Endothelial cell (in vitro differentiated cells): ENCODE data around the gene ATXN7. TPM values are rescaled to one million over a fixed set of nuclear protein-coding genes. Genes with fewer than 3 reads are reported as not detected.

ENCODE experiments used
- DNase-seq: peaks from one replicate; pipeline ENCODE4 v3.0.0; 2021; ENCODE audit warnings: low spot score
- H3K27ac Mint-ChIP-seq: one replicate; pipeline ENCODE4 v1.8.0; 2021; ENCODE audit warnings: mixed read lengths, inconsistent platforms; ENCODE audit not compliant: unreplicated experiment
- H3K27me3 Mint-ChIP-seq: one replicate; pipeline ENCODE4 v1.8.0; 2021; ENCODE audit warnings: mild to moderate bottlenecking, moderate library complexity, mixed read lengths, inconsistent platforms; ENCODE audit not compliant: unreplicated experiment
- H3K36me3 Mint-ChIP-seq: one replicate; pipeline ENCODE4 v1.8.0; 2021; ENCODE audit warnings: mild to moderate bottlenecking, low read depth, mixed read lengths, inconsistent platforms; ENCODE audit not compliant: unreplicated experiment
- H3K4me1 Mint-ChIP-seq: one replicate; pipeline ENCODE4 v1.8.0; 2021; ENCODE audit warnings: mild to moderate bottlenecking, mixed read lengths, inconsistent platforms; ENCODE audit not compliant: unreplicated experiment
- H3K4me3 Mint-ChIP-seq: one replicate; pipeline ENCODE4 v1.8.0; 2021; ENCODE audit warnings: mild to moderate bottlenecking, mixed read lengths, inconsistent platforms; ENCODE audit not compliant: unreplicated experiment
- H3K9me3 Mint-ChIP-seq: one replicate; pipeline ENCODE4 v1.8.0; 2021; ENCODE audit warnings: mixed read lengths, inconsistent platforms; ENCODE audit not compliant: unreplicated experiment
- CTCF ChIP-seq: fragments of 200-600 bp; sonication (generic); IDR thresholded peaks from one replicate; pipeline ENCODE4 v1.5.0; 2021; ENCODE audit warnings: antibody characterized with exemption; ENCODE audit not compliant: unreplicated experiment
- total RNA-seq: library from RNA; stranded (reverse); fragmentation: NEBNext Ultra II Directional; extraction: Animal tissue kit (Norgen Biotek cat#: 25700); gene quantifications from one replicate; pipeline ENCODE4 v1.2.1, GENCODE V29; 2021; ENCODE audit not compliant: unreplicated experiment

Gene ATXN7
- total RNA-seq, 1 donor from 2014 or later: 21.0 TPM

- H3K27me3 Mint-ChIP-seq: peaks cover 2% of the 10 kb centered on the region
Observed at GRCh38 chr3:63970631-63971475, 107.2 kb downstream of the ATXN7 start.

GRCh38 chr3:63972196-63972595 lies 108.5 kb downstream of the ATXN7 start:
- H3K9me3 Mint-ChIP-seq: no peaks in the 10 kb centered on the region
- no peak overlapping the region for H3K27ac Mint-ChIP-seq
- no peaks in the 10 kb centered on the region for H3K36me3 Mint-ChIP-seq
- H3K4me1 Mint-ChIP-seq: peaks cover 28% of the 10 kb centered on the region
- H3K4me3 Mint-ChIP-seq: no peak overlapping the region
- no peak for TF ChIP-seq CTCF
- peaks cover 2% of the 10 kb centered on the region for H3K27me3 Mint-ChIP-seq
- DNase-seq: no peak

More at GRCh38 chr3:63970631-63971475, 107.2 kb downstream of the ATXN7 start:
- no peak for DNase-seq
- Mint-ChIP-seq H3K4me1 (peaks cover 28% of the 10 kb centered on the region), H3K36me3 (no peaks in the 10 kb centered on the region), H3K9me3 (no peaks in the 10 kb centered on the region), H3K4me3 (no peak overlapping the region), H3K27ac (peak overlapping the region; percentile 20)
- TF ChIP-seq CTCF: no peak

DNA sequence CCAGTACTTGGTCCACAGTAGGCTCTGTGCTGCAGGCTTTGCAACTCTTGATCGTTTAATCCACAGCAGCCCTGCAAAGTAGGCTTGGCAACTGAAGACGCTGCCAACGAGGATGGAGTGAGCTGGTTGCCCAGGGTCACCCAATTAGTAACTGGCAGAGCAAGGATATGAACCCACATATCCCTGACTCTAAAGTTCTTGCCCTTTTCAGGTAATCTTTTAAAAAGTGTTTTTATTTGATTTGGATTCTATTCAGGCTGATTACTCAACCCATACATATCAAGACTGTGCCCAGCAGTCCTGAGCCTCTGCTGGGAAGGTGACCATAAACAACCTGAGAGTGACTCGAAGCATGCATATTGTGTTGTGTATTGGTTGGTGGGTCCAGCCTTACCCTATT lies 109.3 kb downstream of the ATXN7 start:
- Mint-ChIP-seq H3K27me3 (peaks cover 2% of the 10 kb centered on the region), H3K4me3 (no peak overlapping the region), H3K9me3 (no peaks in the 10 kb centered on the region), H3K36me3 (no peaks in the 10 kb centered on the region), H3K4me1 (peaks cover 21% of the 10 kb centered on the region), H3K27ac (no peak overlapping the region)
- no peak for TF ChIP-seq CTCF
- no peak for DNase-seq

DNA sequence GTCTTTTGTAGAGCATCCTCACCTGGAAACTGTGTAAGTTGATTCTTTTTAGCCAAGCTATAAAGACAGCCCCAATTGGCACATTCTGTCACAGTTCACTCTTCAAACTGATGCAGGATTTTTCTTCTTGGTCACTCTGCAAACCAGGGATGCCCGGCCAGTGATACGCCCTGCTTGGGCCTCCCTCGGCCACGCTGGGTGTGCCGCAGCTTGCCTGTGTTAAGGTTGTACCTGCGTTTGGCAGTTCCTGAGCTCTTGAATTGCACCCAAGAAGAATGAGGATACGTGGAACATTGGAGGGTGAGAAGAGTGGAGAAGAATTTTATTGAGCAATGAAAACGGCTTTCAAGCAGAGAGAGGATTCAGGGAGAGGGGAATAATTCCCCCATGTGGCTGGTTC lies 109.7 kb downstream of the ATXN7 start:
- Mint-ChIP-seq H3K36me3 (no peaks in the 10 kb centered on the region), H3K4me3 (no peak overlapping the region), H3K9me3 (no peaks in the 10 kb centered on the region), H3K27ac (no peak overlapping the region), H3K27me3 (peaks cover 2% of the 10 kb centered on the region), H3K4me1 (peaks cover 17% of the 10 kb centered on the region)
- TF ChIP-seq CTCF: no peak
- no peak for DNase-seq

DNA sequence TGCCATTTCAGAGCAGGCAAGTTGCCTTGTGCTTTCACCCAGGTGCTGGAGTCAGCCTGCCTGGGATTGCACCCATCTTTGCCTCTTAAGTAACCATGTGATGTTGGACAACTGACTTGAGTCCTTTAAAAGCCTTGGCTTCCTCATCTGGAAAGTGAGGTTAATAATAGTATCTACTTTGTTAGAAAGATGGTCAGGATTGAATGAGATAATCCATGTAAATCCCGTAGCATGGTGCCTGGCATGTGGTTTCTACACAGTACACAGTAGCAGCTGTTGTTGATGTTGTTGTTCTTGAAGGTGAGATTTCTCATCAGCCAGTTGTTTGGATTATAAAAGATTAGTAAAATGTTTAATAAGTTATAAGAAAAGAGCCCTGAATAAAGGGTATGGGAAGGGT lies 110.8 kb downstream of the ATXN7 start:
- peaks cover 14% of the 10 kb centered on the region for H3K4me1 Mint-ChIP-seq
- H3K9me3 Mint-ChIP-seq: no peaks in the 10 kb centered on the region

More for the DNA sequence above, 110.8 kb downstream of the ATXN7 start:
- Mint-ChIP-seq H3K27ac (no peak overlapping the region), H3K27me3 (peaks cover 2% of the 10 kb centered on the region), H3K4me3 (no peak overlapping the region), H3K36me3 (no peaks in the 10 kb centered on the region)
- TF ChIP-seq CTCF: no peak
- no peak for DNase-seq
